Stimulated activated CD4-positive, alpha-beta T cell treated with anti-CD3 and anti-CD28 coated beads, Interleukin-1b, Interleukin-23, amount 100 ng/mL, for 48 hours (primary cell): ENCODE data around the gene LAMTOR2.

ENCODE experiments used
- DNase-seq: peaks from one replicate; pipeline ENCODE4 v3.0.0-alpha.2; 2020

The LAMTOR2 gene

DNA sequence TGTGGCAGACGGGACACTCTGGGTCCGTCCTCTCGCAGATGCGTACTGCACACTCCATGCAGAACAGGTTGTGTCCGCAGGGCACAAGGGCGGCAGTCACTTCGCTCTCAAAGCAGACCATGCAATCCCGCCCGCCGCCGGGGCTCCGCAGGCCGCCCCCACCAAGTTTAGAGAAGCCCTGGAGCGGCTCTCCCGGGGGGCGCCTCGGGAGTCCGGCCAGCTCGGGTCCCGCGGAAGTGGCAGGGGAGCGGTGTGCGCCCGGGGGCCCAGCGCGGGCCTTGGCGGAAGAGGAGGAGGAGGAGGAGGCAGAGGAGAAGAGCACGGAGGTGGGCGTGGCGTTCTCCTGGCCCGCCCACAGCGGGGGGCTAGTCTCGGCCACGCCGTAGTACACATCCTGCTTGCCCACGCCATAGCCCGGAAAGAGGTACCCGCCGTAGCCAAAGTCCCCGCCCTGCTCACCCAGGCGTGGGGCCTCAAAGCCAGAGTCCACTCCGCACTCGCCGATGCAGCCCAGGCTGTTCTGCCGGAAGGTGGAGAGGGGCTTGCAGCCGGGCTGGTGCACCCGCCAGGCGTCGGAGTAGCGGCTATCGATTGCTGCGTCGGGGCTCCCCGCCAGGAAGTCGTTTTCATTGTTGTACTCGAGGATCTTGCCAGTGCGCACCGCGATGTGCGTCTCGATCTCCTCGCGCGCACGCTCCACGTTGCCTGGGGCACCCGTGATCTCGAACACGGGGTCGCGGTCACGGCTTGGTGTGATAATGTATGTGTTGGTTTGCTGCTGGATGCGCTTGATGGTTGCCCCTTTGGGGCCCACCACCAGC lies 22.2 kb downstream of the LAMTOR2 start:
- no peak for DNase-seq

DNA sequence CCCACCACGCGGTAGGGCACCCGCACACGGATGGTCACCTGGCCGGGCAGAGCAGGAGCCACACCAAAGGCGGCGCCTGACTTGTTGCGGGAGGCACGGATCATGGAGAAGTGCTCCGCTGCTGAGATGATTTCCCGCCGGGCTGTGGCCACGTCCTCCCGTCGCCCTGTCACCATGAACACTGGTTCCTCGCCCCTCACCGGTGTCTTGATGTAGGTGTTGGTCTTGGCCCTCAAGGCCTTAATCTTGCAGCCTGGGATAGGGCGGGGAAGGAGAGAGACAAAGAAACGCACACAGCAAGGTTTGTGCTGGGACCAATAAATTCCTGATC lies 22.8 kb downstream of the LAMTOR2 start:
- no peak for DNase-seq

DNA sequence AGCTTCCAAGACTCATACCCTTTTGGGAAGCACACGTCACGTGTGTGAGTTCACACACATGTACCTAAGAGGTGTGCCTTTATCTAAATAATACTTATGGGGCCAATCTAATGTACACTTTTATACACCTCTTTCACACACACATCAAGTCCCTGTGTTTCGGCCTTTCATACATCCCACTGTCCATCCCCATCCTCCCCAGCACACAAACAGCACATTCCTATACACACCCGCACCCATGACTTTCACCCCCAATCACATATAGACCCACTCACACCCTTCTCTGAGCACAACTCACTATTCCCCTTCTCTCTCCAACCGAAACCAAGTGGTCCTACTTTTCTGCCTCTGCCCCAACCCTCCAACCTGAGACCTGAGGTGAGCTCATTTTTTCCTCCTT lies 24.1 kb downstream of the LAMTOR2 start:
- DNase-seq, result no peak

DNA sequence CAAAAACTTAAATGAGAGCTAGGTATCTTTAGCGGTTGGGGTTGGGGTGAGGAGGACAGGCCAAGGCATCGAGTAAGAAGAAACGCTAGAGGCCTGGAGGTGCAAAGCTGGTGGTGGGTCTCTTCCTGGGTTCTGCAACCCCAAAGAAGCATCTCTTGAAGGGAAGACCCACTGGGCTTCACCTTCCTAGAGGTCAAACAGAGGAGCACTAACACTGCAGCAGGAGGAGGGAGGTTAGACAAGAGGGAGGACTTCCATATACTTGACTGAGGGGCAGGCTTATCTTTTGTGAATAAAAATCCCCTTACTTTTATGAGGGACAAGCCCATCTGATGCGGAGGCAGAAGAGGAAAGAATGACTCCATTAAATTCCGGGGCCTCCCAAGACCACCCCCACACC lies 25.2 kb downstream of the LAMTOR2 start:
- no peak for DNase-seq

DNA sequence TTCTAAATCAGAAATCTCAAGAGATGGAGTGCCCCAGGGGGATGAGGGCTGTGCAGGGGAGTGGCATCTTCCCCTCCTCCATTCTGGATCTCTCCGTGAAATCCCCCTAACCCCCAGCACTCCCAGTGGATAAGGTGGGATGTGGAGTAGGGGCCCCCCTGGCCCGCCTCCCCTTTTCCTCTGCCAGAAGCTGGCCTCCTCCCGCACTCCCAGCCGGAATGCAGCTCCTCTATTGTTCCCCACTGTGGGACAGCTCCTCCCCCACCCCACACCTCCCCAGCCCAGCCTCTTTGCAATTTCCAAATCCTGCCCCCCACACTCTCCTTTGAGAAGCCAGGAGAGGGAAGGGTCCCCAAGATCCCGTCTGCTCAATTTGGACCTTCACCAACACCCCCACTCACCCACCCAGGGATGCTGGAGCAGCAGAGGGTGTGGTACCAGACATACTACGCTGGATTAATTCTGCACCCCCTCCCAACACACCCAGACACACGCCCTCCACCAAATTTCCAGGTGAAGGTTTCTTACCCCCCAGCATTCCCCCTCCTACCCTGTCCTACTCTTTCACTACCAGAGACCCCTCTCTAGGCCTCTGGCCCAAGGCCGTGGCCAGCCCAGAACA lies 25.8 kb downstream of the LAMTOR2 start:
- DNase-seq, result no peak

DNA sequence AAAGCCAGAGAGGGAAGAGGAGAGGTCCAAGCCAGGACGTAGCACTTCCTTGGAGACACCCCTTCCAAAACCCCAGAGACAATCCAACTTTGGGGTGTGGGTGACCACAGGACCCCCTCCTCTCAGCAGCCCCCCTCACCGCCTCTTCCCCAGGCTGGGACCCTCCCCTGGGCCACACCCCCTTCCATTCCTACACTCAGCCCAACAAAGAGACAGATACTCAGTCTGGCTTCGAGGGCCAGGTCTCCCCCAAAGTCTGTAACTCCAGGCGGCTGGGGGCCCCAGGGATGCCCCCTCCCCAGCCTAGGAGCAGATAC lies 26.2 kb downstream of the LAMTOR2 start:
- DNase-seq, result no peak

DNA sequence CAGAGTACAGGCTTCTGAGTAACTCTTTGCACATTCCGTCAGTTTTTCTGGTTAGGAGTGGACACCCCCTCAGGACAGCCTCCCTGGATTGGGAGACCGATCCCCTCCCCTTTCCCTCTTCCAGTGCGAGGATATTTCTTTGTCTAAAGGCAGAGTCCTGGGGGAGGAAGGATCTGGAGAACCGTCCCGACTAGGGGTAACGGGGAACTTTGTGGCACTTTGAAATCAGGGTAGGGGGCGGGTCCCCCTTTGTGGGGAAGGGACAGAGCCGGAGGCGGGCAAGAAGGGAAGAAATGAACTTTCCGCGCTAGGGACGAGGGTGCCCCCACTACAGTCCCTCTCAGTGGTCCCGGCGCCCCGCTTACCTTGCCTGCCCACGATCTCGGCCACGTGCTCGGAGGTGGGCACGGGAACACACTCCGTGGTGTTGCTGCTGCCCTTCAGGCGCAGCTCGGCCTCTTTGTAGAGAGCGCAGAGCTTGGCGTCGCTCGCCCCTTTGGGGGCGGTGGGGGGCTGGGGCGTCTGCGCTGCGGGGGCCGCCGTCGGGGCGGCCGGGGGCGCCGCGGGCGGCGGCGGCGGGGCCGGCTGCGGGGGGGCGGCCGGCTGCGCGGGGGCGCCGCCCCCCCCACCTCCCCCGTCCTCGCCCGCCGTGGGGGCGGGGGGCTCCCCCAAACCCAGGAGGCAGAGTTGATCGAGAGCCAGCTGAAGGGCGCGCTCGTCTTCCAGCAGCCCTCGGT lies 26.8 kb downstream of the LAMTOR2 start:
- DNase-seq, result no peak

DNA sequence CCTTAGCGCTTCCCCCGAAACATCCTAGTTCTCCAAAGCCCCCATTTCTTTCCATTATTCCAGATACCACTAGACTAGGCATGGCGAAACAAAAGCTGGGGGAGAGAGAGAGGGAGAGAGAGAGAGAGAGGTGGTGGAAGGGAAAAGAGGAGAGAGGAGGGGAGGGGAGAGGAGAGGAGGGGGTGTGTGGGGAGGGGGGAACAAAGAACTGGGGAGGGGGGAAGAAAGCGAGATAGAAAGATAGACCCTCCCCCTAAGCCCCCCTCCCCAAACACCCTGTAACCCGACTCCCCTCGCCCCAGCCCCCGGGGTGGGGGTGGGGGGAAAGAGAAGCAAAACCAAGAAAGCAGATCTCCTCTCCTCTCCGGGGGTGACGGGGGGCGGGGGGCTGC lies 27.3 kb downstream of the LAMTOR2 start:
- no peak for DNase-seq

DNA sequence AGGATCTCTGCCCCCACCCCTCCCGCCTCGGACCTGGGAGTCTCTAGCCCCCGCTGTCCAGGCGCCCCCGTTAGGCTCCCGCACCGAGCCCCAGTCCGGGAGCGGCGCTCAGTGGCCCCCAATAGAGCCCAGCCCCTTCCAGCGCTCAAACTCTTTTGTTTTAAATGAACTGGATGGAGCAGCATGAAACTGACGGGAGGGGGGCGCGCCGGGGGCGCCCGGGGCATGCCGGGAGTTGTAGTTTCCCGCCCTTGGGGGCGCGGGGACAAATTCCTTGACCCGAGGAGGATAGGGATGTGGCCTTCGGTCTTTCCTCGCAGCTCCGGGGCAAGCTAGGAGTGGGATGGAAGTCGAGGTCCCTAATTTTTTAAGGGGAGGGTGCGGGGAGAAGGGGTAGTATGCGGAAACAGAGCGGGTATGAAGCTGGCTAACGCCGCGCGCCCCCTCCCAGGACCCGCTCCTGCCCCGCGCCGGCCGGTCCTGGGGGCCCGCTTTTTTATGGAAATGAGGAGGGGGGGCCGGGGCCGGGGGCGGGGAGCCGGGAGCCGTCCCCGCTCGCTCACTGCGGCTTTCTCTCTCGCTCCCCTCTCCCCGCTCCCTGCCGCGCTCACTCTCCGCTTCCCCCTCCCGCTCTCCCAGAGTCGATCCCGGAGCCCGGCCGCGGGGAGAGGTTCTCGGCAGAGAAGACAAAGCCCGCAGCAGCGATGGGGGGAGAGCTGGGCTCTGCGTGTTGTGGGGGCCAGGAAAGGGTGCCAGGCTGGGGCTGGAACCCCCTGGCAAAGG lies 27.9 kb downstream of the LAMTOR2 start, which contains the start of gene MEX3A:
Gene MEX3A (minus strand): TSS at position 157 of the 783 bp plus-strand sequence. CDS start 467 bp downstream, outside the sequence.
- peak; percentile 43 for DNase-seq

DNA sequence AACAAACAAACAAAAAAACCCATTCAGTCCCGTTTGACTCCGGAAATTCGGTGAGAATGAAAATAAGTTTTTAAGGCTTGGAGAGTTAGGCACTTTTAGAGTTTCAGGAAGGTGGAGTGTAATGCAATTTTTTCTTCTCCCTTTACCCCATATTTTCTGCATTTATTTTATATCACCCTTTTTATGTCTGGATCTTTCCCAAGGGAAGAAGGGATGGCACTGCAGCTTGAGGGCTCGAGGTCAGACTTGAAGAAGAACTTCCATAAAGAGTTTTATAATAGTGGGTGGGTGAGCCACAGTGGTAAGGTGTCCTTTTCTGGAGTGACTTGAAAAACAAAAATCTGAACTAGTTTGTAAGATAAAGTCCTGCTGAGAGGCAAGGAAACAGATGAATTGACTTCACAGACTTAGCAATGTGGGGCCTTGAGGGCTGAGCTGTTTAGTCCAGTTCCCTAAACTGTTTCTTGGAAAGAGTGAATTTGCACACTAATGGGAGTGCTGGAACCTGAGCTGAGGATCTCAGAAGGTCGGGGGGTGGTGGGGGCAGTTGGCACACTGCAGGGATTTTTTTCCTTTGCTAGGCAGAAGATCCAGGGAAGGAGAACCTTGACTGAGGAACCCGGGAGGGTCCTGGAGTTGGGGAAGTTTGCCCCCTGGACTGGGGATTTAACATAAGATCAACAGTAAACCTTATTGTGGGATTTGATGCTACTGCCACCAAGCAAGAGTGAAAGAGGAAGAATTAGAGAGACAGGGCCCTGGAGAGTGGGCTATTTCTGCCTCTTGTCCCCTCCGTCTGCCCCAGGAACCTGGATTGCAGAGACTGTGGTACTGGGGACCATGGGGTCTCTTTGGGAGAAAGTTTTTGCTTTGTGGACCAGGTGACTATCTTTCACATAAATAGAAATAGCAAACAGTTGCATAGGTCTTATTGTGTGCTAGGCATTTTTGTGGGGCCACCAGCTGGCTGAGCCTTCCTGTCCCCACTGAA lies 29.5 kb downstream of the LAMTOR2 start:
- no peak for DNase-seq

DNA sequence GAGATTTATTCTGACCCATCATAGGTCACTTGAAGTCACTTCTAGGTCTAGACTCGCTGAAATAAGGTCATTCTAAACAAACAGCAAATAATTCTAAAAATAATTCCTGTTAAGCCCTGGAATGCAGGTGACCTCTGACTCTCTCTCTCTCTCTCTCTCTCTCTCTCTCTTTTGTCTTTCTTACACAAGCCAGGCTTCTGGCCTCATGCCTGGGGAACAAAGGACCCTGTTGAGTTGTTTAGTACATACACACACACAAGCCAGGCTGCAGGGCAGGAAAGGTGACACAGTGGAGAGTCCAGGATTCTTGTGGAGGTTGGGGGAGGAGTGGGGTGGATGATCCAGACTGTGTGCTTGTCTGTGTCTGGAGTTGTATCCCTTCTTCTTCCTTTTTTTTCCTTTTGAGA lies 31.7 kb downstream of the LAMTOR2 start:
- DNase-seq, result no peak

DNA sequence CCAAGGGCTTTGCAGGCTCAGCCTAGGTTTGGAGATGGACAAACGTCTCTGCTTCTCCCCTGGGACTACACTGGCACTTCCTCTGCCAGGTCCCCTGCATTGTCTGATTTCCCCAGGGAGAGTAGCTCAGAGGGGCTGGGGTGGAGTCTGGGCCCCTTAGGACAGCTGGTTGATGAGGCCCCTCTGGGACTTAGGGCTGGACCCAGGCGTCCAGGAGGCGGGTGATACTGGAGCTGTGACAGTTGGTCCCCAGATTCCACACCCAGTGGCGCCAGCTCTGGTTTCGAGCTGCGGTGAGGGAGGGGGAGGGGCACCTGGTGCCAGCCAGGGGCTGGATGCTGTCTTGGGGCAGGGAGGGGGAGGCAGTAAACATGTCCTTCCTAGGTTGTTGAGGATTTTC lies 35.1 kb downstream of the LAMTOR2 start:
- DNase-seq, result no peak

DNA sequence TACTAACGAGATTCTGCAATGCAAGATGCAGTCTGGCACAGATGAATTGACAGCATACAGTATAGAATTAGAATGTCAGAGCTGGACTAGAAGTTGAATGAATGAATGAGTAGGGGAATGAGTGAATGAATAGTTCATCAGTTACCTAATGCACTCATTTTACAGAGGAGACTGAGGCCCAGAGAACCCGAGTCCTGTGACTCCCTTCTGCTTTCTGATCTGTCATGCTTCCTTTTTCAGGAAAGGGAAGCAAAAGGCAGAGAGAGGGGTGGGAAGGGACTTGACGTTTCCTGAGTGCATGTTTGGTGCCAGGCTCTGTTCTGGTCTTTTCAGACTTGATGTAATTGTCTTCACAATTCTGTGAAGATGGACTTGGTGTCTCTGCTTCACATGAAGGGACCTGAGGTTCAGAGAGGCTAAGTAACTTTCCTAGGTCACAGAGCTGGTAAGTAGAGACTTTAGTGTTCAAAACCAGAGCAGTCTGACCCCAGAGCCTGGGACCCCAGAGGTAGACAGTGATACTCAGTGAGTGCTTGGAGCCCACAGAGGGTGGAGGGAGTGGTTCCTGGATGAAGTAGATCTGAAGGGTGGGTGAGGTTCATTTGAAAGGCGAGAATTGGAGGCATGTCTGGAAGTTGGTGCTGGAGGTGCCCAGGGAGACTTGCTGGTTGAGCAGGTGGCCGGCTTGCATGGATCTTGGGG lies 35.7 kb downstream of the LAMTOR2 start:
- no peak for DNase-seq

DNA sequence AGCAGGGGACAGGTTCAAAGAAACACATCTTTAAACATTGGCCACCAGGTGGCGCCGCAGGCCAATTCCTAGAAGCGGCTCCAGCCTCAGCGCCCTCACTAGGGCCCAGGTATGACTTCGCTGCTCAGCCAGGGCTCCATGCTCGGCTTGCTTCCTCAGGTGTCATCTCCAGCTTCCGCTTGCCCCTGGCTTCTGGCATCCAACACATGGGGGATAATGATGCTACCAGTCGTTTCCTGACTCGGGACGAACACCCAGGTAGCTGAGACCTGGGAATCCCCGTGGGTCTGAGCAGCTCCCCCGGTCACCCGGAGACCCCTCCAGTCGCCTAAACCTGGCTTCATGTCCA lies 36.2 kb downstream of the LAMTOR2 start:
- DNase-seq, result peak; percentile 89

DNA sequence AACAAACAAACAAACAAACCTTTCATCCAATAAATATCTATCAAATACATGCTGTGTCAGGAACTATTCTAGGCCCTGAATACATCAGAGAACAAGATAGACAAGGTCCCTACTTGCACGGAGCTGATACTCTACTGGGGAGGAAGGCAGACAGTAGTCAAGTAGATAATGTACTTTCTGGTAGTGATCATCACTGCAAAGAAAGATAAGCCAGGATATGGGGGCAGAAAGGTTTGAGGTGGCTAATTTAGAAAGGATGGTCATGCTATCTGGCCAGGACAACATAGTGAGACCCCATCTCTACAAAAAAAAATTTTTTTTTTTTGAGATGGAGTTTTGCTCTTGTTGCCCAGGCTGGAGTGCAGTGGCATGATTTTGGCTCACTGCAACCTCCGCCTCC lies 37.0 kb downstream of the LAMTOR2 start:
- no peak for DNase-seq

DNA sequence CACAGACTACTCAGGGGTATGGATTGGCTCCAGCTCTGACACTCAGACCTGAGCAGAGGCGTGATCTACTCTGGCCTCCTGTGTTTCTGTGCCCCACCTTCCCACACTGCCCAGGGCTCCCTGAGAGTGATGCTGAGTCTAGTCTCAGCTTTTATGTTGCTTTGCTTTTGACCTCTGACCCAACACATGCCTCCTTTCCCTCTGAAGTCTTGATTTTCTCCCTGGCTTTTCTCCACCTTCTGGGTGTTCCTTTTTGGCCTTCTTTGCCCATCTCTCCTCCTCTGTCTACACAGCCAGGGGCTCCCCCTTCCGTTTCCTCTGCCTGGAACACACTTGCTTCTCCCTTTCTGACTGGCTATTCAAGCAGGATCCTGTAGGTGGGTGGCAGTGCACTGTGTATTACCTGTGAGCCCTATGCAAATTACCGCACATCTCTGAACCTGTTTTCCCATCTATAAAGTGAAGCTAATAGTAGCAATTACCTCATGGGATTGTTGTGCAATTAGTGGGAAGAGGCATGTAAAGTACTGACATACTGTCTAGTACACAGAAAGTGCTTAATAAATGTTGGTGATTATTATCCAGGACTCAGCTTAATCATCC lies 41.4 kb downstream of the LAMTOR2 start:
- DNase-seq, result peak; percentile 30

DNA sequence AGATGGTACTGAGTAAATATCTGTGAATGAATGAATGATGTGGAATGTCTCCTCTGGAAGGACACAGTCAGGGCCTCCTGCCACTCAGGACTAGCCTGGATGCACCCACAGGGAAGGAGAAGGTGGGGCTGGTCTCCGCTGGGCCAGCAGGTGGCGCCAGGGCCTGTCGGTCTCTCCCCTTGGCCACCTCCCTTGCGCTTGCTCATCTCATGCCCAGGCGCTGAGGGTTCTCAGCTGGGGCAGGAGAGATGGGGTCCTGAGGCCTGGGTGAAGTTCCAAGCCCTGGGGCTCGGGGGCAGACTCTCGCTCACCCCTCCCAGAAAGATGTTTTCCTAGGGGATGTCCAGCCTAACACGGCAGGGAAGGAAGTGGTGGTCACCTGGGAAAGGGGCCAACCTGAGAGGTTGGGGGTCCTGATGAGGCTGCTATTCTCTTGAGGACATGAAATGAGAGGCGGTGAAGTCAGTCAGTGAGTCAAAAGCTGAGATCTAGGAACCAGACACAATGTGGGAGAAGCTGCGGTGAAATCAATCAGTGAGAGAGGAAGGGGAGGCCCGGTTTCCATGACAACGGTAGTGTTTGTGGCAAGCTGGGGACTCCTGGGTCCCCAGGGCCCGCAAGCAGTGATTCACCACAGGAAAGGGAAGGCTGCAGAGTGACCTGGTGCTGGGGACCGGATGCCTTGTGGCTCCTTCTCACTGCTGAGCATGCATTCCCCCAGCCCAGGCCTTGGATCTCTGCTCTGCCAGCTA lies 42.2 kb downstream of the LAMTOR2 start:
- DNase-seq, result peak; percentile 96

DNA sequence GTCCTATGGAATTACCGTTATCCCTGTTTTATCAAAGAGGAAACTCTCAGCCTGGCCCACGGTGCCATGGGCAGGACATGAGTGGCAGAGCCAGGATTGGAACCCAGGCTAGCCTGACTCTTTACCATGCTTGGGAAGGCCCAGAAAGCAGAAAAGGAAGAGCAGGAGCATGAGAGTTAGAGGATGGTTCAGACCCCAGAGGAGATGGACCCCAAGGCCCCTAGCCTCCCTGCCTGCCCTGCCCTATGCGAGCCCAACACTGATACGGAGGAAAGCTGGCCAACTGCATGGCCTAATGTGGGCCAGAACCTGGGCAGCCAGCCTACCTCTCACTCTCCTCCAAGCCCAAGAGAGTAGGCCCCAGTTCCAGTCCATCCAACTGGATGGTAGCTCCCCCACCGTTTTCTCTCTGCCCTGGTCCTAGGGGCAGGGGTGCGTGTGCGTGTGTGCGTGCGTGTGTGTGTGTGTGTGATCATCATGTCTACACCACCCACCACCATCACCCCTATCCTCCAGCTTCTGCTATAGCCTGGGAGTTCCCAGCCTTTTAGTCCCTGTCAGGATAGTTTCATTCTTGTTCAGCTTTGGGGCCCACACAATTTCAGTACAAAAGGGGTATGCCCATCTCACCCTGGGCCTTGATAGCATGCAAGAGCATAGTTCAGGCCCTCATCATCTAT lies 43.1 kb downstream of the LAMTOR2 start:
- DNase-seq, result peak; percentile 61

DNA sequence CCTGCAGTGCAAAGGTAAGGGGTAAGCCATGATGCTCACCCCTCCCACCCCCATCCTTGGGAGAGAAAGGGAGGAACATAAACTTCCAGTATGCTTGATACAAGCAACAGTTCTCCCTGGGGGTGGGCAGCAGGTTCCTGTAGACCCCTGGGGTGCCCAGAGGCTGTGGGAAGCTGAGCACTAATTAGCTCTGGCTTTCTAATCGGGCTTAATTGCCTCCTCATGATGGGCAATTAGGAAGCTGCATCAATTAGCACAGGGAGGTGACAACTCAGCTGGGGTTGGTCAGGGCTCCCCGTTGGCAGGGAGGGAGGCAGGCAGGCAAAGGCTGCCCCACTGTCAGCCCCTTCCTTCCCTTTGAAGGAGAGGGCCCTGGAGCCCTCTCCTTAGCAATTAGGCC lies 44.2 kb downstream of the LAMTOR2 start:
- no peak for DNase-seq

DNA sequence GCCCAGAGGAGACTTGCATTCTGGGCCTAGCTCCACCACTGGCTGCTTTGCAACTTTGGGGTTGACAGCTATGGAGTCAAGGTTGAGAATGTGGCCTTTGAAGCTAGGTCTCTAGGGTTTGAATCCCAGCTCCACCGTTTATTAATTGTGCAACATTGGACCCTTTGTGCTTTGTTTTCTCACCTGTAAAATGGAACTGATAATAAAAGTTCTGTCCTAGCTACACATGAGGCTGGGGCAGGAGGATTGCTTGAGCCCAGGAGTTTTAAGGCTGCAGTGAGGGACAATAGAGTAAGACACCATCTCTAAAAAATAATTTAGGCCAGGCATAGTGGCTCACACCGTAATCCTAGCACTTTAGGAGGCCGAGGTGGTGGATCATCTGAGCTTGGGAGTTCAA lies 44.7 kb downstream of the LAMTOR2 start:
- DNase-seq, result no peak
